Measurements from ENCODE around the gene ARHGAP25. TPM values are rescaled to one million over a fixed set of nuclear protein-coding genes. Genes with fewer than 3 reads are reported as not detected.

Gene ARHGAP25
- total RNA-seq, 4 donors from 2014 or later, result 3.7 to 9.3 (median 5.4) TPM

DNA sequence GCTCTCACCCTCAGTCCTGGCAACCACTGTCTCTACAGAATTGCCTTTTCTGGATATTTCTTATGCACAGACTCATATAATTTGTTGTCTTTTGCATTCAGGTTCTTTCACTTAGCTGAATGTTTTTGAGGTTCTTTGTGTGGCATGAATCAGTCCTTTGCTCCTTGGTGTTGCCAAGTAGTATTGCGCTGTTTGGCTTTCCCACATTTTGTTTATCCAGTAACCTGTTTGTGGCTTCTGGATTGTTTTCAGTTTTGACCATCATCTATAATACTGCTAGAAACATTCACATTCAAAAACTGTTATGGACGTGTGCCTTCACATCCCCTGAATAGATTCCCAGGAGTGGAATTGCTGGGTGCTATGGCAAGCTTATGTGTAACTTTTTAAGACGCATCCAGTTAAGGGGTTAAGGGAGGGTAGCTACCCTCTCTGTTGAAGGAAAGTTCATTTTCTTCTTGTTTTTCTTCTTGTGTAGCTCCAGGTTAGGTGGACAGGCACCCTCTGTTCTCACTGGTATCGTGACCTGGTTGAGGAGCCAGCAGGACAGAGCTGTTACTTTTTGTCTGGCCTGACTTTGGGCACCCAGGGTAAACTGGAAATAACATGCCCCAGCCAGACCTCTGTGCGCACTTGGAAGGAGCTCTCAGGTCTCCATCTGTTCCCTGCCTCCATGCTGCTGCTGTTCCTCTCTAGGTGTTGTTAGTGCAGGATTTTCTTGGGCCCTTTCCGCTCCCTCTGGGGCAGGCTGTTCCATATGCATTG, 29.6 kb downstream of the ARHGAP25 start:
- H3K9me3 ChIP-seq, result no peaks in the 10 kb centered on the region
- H3K27me3 ChIP-seq, result no peaks in the 10 kb centered on the region
- peaks cover 10 to 25% (median 18%) of the 10 kb centered on the region in 4 donors for H3K4me1 ChIP-seq
- 80% methylated on average over 6 of the region's 6 CpGs for WGBS
- H3K27ac ChIP-seq (replicated peaks in 1 of 4), result peak overlapping the region in 1 of 4 donors; percentile 14
- DNase-seq (ENCODE audit: extremely low spot score), result peak; percentile 47
- peak overlapping the region in 1 of 4 donors; percentile 25 for H3K4me3 ChIP-seq
- intact Hi-C loops (cut with DNase I), result no loop called here
- no peaks in the 10 kb centered on the region for H3K36me3 ChIP-seq
- TF ChIP-seq POLR2AphosphoS5 (IDR thresholded peaks at IDR 0.05) (no peak), EP300 (IDR thresholded peaks at IDR 0.05) (no peak), POLR2A (IDR thresholded peaks at IDR 0.05; ENCODE audit: low read depth) (no peak)
- TF ChIP-seq, protein P1, sequence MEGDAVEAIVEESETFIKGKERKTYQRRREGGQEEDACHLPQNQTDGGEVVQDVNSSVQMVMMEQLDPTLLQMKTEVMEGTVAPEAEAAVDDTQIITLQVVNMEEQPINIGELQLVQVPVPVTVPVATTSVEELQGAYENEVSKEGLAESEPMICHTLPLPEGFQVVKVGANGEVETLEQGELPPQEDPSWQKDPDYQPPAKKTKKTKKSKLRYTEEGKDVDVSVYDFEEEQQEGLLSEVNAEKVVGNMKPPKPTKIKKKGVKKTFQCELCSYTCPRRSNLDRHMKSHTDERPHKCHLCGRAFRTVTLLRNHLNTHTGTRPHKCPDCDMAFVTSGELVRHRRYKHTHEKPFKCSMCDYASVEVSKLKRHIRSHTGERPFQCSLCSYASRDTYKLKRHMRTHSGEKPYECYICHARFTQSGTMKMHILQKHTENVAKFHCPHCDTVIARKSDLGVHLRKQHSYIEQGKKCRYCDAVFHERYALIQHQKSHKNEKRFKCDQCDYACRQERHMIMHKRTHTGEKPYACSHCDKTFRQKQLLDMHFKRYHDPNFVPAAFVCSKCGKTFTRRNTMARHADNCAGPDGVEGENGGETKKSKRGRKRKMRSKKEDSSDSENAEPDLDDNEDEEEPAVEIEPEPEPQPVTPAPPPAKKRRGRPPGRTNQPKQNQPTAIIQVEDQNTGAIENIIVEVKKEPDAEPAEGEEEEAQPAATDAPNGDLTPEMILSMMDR (IDR thresholded peaks at IDR 0.05), result no peak

DNA sequence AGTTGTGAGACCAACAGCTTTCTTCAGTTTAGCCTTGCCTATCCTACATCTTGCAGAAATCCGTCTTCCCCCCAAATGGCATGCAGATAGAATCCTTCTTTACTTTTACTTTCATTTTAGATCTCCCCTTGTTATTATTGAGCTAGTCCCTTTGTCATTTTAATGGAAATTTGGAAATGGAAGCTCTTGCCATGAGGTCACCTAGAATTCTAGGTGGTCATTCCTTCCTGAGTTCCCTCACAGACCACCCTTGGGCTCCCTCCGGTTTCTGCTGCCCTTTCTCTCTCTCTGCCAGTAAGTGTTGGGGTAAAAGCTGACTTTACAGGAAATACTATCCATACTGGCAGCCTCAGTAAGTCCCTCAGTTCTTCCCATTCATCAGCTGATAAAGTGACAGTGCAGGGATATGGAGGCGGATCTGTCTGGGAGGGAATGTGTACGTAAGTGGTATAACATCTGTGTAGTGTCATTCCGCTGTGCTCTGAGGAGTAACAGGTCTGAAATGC, 30.2 kb downstream of the ARHGAP25 start:
- Histone ChIP-seq H3K9me3 (no peaks in the 10 kb centered on the region), H3K27me3 (no peaks in the 10 kb centered on the region), H3K4me1 (peaks cover 10 to 29% (median 19%) of the 10 kb centered on the region in 4 donors), H3K36me3 (no peaks in the 10 kb centered on the region), H3K4me3 (peak overlapping the region in 2 of 4 donors; percentile 12 to 25), H3K27ac (replicated peaks in 1 of 4) (peak overlapping the region in 1 of 4 donors; percentile 14)
- WGBS, result 58% methylated on average over 5 of the region's 5 CpGs
- DNase-seq (ENCODE audit: extremely low spot score), result peak; percentile 60
- TF ChIP-seq POLR2A (IDR thresholded peaks at IDR 0.05; ENCODE audit: low read depth) (no peak), POLR2AphosphoS5 (IDR thresholded peaks at IDR 0.05) (no peak), EP300 (IDR thresholded peaks at IDR 0.05) (no peak)
- TF ChIP-seq, protein P1 (IDR thresholded peaks at IDR 0.05), result no peak
- intact Hi-C loops (cut with DNase I), result no loop called here

DNA sequence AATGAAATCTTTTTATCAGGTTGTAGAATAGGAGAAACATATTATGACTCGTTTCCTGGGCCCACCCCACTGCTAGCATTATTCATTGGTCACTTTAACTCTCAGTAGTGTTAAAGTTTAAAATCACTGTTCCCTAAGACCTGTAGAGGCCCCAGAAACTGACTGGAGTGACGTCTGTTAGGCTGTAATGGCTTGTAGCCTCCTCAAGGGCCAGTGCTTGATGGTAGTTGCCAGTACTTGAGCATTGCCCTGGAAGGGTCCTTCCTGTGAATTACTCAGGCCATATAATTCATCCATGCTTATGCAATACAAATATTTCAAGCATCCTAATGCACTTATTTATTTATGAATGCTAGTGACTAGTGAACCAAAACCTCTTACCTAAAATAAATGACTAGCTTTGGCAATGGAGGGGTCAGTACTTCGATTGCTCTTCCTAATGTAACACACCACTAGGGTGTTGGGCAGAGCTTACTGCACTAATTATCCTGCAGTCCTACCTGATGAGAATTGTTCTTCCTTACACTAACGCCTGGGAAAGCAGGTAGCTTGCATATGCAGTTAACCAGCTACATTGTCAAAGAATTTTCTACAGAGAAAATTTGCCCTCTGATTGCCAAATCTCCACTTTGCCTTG, 31.2 kb downstream of the ARHGAP25 start:
- Histone ChIP-seq H3K4me1 (peaks cover 15 to 38% (median 22%) of the 10 kb centered on the region in 4 donors), H3K9me3 (no peaks in the 10 kb centered on the region), H3K27me3 (no peaks in the 10 kb centered on the region), H3K4me3 (no peak overlapping the region), H3K36me3 (no peaks in the 10 kb centered on the region), H3K27ac (replicated peaks in 1 of 4) (no peak overlapping the region)
- TF ChIP-seq POLR2A (IDR thresholded peaks at IDR 0.05; ENCODE audit: low read depth), result no peak
- TF ChIP-seq, protein P1 (IDR thresholded peaks at IDR 0.05), result no peak
- no peak for TF ChIP-seq EP300 (IDR thresholded peaks at IDR 0.05)
- no peak for TF ChIP-seq POLR2AphosphoS5 (IDR thresholded peaks at IDR 0.05)
- DNase-seq (ENCODE audit: extremely low spot score), result peak; percentile 45
- intact Hi-C loops (cut with DNase I), result no loop called here
- 67% methylated on average over 4 of the region's 4 CpGs for WGBS

DNA sequence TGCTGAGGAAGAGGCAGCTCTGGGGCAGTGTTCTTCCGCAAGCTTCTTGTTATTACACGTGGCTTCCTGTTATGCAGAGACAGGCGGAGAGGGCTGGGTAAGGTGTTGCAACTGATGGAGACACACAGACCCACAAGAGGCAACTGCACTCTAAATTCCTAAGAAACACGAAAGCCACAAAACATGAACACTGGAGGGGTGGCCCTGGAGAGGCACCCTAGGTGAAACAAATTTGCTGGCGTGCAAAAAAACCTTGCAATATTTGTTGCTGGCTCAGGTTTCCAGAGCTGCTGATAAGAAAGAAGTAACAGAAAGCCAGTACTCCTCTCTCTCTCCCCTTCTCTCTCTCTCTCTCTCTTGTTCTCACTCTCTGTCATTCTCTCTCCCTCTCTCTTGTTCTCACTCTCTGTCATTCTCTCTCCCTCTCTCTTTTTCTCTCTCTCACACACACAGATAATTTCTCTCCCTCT, 31.8 kb downstream of the ARHGAP25 start:
- Histone ChIP-seq H3K9me3 (no peaks in the 10 kb centered on the region), H3K4me1 (peaks cover 20 to 43% (median 28%) of the 10 kb centered on the region in 4 donors), H3K36me3 (no peaks in the 10 kb centered on the region), H3K27ac (replicated peaks in 1 of 4) (peak overlapping the region in 1 of 4 donors; percentile 18), H3K27me3 (no peaks in the 10 kb centered on the region), H3K4me3 (no peak overlapping the region)
- intact Hi-C loops (cut with DNase I), result no loop called here
- DNase-seq (ENCODE audit: extremely low spot score), result peak; percentile 92
- peak in 1 of 2 donors; percentile 41 for TF ChIP-seq POLR2AphosphoS5 (IDR thresholded peaks at IDR 0.05)
- TF ChIP-seq EP300 (IDR thresholded peaks at IDR 0.05), result no peak
- TF ChIP-seq, protein P1 (IDR thresholded peaks at IDR 0.05), result no peak
- no peak for TF ChIP-seq POLR2A (IDR thresholded peaks at IDR 0.05; ENCODE audit: low read depth)
- WGBS, result 59% methylated on average over 5 of the region's 5 CpGs

Measured in esophagus muscularis mucosa (tissue), 4 donors.